SK-N-SH treated with all-trans-retinoic acid at 6 μM for 48 hours (cell line): ENCODE data around the gene ARHGEF7.

ENCODE experiments used
- ATAC-seq: fragments of 200-7000 bp; cut with Tn5 transposase; 3 replicates; pipeline ENCODE4 v1.9.1; 2020; ENCODE audit warnings: mild to moderate bottlenecking, moderate library complexity
- ARNTL ChIP-seq: fragments of 450-650 bp; formaldehyde crosslinking; IDR thresholded peaks from 2 replicates; pipeline ENCODE4 v1.5.0; 2020; ENCODE audit warnings: low read depth, mild to moderate bottlenecking, moderate library complexity, borderline replicate concordance
- CSDC2 ChIP-seq: fragments of 250-450 bp; sonication (Bioruptor Pico); IDR thresholded peaks from 2 replicates; pipeline ENCODE4 v1.5.0; 2020; ENCODE audit warnings: mild to moderate bottlenecking, moderate library complexity
- ESRRG ChIP-seq: fragments of 250-450 bp; sonication (Bioruptor Pico); IDR thresholded peaks from 2 replicates; pipeline ENCODE4 v1.6.1; 2021; ENCODE audit warnings: mild to moderate bottlenecking
- GLIS3 ChIP-seq: fragments of 250-450 bp; sonication (Bioruptor Pico); IDR thresholded peaks from 2 replicates; pipeline ENCODE4 v1.5.0; 2020; ENCODE audit warnings: mild to moderate bottlenecking, moderate library complexity
- ISL1 ChIP-seq: fragments of 250-450 bp; sonication (Bioruptor Pico); IDR thresholded peaks from 2 replicates; pipeline ENCODE4 v2.1.2; 2022; ENCODE audit warnings: mild to moderate bottlenecking, moderate library complexity
- OSR1 ChIP-seq: fragments of 250-450 bp; sonication (Bioruptor Pico); IDR thresholded peaks from 2 replicates; pipeline ENCODE4 v1.8.0; 2022; ENCODE audit warnings: moderate library complexity, mild to moderate bottlenecking, inconsistent platforms
- PPARA ChIP-seq: fragments of 250-450 bp; sonication (Bioruptor Pico); IDR thresholded peaks from 2 replicates; pipeline ENCODE4 v1.5.0; 2020; ENCODE audit warnings: mild to moderate bottlenecking, borderline replicate concordance
- RARB ChIP-seq: fragments of 250-450 bp; sonication (Bioruptor Pico); IDR thresholded peaks from 2 replicates; pipeline ENCODE4 v1.8.0; 2021; ENCODE audit warnings: mild to moderate bottlenecking, moderate library complexity
- TCF4 ChIP-seq: fragments of 250-450 bp; sonication (Bioruptor Pico); IDR thresholded peaks from 2 replicates; pipeline ENCODE4 v1.8.0; 2021; ENCODE audit warnings: mild to moderate bottlenecking, moderate library complexity, borderline replicate concordance
- TOX ChIP-seq: fragments of 250-450 bp; sonication (Bioruptor Pico); IDR thresholded peaks from 2 replicates; pipeline ENCODE4 v1.8.0; 2021; ENCODE audit warnings: mild to moderate bottlenecking, moderate library complexity, borderline replicate concordance
- ZFP3 ChIP-seq: fragments of 250-450 bp; sonication (Bioruptor Pico); IDR thresholded peaks from 2 replicates; pipeline ENCODE4 v1.5.0; 2020; ENCODE audit warnings: mild to moderate bottlenecking, moderate library complexity
- ZFP30 ChIP-seq: fragments of 450-650 bp; formaldehyde crosslinking; IDR thresholded peaks from 2 replicates; pipeline ENCODE4 v1.5.0; 2022; ENCODE audit warnings: mild to moderate bottlenecking, moderate library complexity
- ZNF565 ChIP-seq: fragments of 450-650 bp; formaldehyde crosslinking; conservative IDR thresholded peaks from 2 replicates; pipeline ENCODE4 v1.5.0; 2020; ENCODE audit warnings: low read depth, mild to moderate bottlenecking, moderate library complexity
- ZNF70 ChIP-seq: fragments of 450-650 bp; formaldehyde crosslinking; IDR thresholded peaks from 2 replicates; pipeline ENCODE4 v1.5.0; 2020; ENCODE audit warnings: mild to moderate bottlenecking, moderate library complexity
- ZNF8 ChIP-seq: fragments of 450-650 bp; formaldehyde crosslinking; IDR thresholded peaks from 2 replicates; pipeline ENCODE4 v1.5.0; 2020; ENCODE audit warnings: mild to moderate bottlenecking, moderate library complexity
- TF ChIP-seq, protein P1 (sequence below): fragments of 250-450 bp; sonication (Bioruptor Pico); IDR thresholded peaks from 2 replicates; pipeline ENCODE4 v1.8.0; 2020; ENCODE audit warnings: mild to moderate bottlenecking, moderate library complexity, borderline replicate concordance
- TF ChIP-seq, protein P2 (sequence below): fragments of 250-450 bp; sonication (Bioruptor Pico); IDR thresholded peaks from 2 replicates; pipeline ENCODE4 v1.5.0; 2020; ENCODE audit warnings: mild to moderate bottlenecking, moderate library complexity
- TF ChIP-seq, protein P3 (sequence below): fragments of 250-450 bp; sonication (Bioruptor Pico); IDR thresholded peaks from 2 replicates; pipeline ENCODE4 v1.5.1; 2020; ENCODE audit warnings: low read depth, mild to moderate bottlenecking, moderate library complexity
- TF ChIP-seq, protein P4 (sequence below): fragments of 250-450 bp; sonication (Bioruptor Pico); IDR thresholded peaks from 2 replicates; pipeline ENCODE4 v1.8.0; 2021; ENCODE audit warnings: low read depth, mild to moderate bottlenecking, moderate library complexity, borderline replicate concordance
- TF ChIP-seq, protein P5 (sequence below): fragments of 250-450 bp; sonication (Bioruptor Pico); IDR thresholded peaks from 2 replicates; pipeline ENCODE4 v1.5.1; 2021; ENCODE audit warnings: mild to moderate bottlenecking, moderate library complexity

The ARHGEF7 gene

DNA sequence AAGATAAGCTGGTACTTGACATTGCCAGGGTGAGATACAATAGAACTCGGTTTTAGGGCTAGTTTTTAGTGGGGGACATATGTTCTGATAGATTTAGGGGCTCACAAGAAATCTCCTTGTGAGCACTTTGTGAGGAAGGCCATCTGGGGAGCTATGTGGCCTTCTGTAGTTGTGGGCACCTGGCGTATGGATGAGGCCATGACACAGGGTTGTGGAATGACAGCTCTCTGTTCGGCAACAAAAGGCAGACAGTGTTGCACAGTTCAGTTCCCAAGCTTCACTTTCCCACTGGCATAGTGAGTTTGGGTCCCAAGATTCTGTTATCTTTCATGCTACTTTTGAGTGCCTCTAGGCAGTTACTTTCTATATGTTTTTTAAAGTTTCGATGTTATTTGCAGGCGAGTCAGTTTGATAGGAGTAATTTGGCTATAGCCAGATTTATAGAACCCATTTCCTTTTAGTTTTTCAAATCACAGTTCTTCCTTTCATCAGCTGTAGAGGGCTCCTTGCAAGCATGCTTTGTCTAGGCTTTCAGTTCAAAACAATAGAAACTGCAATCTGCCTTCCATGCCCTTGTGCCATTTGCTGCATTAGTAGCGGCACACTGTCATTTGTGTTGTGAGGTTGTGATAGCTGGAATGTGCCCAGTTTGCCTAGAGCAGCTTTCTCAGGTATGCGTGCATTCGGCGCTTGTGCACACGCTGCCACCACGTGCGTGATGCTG lies 134.7 kb downstream of the ARHGEF7 start:
- no peak for ATAC-seq

DNA sequence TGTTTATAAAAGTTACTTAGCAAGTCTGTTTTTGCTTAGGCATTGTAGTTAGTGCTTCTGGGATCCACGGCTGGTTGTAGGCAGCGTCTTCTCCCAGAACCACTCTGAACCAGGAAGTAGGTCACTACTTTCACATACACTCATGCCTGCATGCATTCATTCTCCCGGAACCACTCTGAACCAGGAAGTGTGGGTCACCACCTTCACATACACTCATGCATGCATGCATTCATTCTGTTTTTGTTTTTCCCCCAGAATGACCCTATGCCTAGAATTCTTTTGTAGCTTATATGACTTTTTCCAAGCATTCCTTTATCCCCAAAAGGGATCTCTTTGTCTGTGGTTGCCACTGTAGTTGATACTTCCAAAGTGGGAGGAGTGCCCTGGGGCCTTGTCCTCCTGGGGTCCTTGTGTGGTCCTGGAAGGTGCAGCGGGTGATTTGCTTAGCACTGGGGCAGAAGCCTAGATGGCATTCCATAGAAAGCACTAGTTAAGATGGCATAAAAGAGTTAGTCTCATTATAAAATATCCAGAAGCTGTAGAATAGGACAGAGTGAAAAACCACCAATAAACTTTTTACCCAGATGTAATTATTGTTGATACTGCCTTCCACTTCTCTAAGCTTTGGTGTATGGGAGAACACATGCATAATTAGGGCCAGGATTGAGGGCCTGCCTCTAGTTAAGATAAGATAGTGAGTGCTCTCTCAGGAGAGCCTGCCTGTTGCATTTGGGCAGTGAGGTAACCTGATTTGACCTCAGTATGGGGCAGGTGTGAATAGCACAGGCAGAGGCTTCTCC lies 136.7 kb downstream of the ARHGEF7 start:
- no peak; the same call in 2 of the 3 replicates for ATAC-seq
- TF ChIP-seq, protein P1, sequence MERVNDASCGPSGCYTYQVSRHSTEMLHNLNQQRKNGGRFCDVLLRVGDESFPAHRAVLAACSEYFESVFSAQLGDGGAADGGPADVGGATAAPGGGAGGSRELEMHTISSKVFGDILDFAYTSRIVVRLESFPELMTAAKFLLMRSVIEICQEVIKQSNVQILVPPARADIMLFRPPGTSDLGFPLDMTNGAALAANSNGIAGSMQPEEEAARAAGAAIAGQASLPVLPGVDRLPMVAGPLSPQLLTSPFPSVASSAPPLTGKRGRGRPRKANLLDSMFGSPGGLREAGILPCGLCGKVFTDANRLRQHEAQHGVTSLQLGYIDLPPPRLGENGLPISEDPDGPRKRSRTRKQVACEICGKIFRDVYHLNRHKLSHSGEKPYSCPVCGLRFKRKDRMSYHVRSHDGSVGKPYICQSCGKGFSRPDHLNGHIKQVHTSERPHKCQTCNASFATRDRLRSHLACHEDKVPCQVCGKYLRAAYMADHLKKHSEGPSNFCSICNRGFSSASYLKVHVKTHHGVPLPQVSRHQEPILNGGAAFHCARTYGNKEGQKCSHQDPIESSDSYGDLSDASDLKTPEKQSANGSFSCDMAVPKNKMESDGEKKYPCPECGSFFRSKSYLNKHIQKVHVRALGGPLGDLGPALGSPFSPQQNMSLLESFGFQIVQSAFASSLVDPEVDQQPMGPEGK = no peak
- TF ChIP-seq RARB (CRISPR knock-in tag) = no peak
- TF ChIP-seq ZNF8 = no peak
- TF ChIP-seq CSDC2 = no peak
- no peak for TF ChIP-seq ZNF565 (CRISPR knock-in tag)
- TF ChIP-seq, protein P2, sequence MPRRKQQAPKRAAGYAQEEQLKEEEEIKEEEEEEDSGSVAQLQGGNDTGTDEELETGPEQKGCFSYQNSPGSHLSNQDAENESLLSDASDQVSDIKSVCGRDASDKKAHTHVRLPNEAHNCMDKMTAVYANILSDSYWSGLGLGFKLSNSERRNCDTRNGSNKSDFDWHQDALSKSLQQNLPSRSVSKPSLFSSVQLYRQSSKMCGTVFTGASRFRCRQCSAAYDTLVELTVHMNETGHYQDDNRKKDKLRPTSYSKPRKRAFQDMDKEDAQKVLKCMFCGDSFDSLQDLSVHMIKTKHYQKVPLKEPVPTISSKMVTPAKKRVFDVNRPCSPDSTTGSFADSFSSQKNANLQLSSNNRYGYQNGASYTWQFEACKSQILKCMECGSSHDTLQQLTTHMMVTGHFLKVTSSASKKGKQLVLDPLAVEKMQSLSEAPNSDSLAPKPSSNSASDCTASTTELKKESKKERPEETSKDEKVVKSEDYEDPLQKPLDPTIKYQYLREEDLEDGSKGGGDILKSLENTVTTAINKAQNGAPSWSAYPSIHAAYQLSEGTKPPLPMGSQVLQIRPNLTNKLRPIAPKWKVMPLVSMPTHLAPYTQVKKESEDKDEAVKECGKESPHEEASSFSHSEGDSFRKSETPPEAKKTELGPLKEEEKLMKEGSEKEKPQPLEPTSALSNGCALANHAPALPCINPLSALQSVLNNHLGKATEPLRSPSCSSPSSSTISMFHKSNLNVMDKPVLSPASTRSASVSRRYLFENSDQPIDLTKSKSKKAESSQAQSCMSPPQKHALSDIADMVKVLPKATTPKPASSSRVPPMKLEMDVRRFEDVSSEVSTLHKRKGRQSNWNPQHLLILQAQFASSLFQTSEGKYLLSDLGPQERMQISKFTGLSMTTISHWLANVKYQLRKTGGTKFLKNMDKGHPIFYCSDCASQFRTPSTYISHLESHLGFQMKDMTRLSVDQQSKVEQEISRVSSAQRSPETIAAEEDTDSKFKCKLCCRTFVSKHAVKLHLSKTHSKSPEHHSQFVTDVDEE (CRISPR knock-in tag) = no peak
- no peak for TF ChIP-seq TOX (CRISPR knock-in tag)
- no peak for TF ChIP-seq TCF4 (CRISPR knock-in tag)
- TF ChIP-seq OSR1 (CRISPR knock-in tag) = no peak
- TF ChIP-seq ZFP30 (CRISPR knock-in tag) = no peak

More for the DNA sequence above, 134.7 kb downstream of the ARHGEF7 start:
- TF ChIP-seq, protein P3, sequence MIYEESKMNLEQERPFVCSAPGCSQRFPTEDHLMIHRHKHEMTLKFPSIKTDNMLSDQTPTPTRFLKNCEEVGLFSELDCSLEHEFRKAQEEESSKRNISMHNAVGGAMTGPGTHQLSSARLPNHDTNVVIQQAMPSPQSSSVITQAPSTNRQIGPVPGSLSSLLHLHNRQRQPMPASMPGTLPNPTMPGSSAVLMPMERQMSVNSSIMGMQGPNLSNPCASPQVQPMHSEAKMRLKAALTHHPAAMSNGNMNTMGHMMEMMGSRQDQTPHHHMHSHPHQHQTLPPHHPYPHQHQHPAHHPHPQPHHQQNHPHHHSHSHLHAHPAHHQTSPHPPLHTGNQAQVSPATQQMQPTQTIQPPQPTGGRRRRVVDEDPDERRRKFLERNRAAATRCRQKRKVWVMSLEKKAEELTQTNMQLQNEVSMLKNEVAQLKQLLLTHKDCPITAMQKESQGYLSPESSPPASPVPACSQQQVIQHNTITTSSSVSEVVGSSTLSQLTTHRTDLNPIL (CRISPR knock-in tag) = no peak
- TF ChIP-seq CSDC2 = no peak
- no peak for TF ChIP-seq TOX (CRISPR knock-in tag)
- no peak for TF ChIP-seq PPARA (CRISPR knock-in tag)
- TF ChIP-seq, protein P1 = no peak
- no peak for TF ChIP-seq ZFP3
- TF ChIP-seq, protein P2 (CRISPR knock-in tag) = no peak
- TF ChIP-seq ARNTL (CRISPR knock-in tag) = no peak
- no peak for TF ChIP-seq ZNF70
- TF ChIP-seq GLIS3 (CRISPR knock-in tag) = no peak
- TF ChIP-seq, protein P4, sequence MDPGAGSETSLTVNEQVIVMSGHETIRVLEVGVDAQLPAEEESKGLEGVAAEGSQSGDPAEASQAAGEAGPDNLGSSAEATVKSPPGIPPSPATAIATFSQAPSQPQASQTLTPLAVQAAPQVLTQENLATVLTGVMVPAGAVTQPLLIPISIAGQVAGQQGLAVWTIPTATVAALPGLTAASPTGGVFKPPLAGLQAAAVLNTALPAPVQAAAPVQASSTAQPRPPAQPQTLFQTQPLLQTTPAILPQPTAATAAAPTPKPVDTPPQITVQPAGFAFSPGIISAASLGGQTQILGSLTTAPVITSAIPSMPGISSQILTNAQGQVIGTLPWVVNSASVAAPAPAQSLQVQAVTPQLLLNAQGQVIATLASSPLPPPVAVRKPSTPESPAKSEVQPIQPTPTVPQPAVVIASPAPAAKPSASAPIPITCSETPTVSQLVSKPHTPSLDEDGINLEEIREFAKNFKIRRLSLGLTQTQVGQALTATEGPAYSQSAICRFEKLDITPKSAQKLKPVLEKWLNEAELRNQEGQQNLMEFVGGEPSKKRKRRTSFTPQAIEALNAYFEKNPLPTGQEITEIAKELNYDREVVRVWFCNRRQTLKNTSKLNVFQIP (CRISPR knock-in tag) = no peak
- TF ChIP-seq ESRRG (CRISPR knock-in tag) = no peak
- TF ChIP-seq ZNF8 = no peak
- no peak for TF ChIP-seq TCF4 (CRISPR knock-in tag)
- TF ChIP-seq, protein P5, sequence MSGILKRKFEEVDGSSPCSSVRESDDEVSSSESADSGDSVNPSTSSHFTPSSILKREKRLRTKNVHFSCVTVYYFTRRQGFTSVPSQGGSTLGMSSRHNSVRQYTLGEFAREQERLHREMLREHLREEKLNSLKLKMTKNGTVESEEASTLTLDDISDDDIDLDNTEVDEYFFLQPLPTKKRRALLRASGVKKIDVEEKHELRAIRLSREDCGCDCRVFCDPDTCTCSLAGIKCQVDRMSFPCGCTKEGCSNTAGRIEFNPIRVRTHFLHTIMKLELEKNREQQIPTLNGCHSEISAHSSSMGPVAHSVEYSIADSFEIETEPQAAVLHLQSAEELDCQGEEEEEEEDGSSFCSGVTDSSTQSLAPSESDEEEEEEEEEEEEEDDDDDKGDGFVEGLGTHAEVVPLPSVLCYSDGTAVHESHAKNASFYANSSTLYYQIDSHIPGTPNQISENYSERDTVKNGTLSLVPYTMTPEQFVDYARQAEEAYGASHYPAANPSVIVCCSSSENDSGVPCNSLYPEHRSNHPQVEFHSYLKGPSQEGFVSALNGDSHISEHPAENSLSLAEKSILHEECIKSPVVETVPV = no peak
- no peak for TF ChIP-seq OSR1 (CRISPR knock-in tag)
- TF ChIP-seq ISL1 (CRISPR knock-in tag) = no peak
- no peak for TF ChIP-seq ZNF565 (CRISPR knock-in tag)
- TF ChIP-seq RARB (CRISPR knock-in tag) = no peak
